Measurements from ENCODE around the gene AP4E1. TPM values are rescaled to one million over a fixed set of nuclear protein-coding genes. Genes with fewer than 3 reads are reported as not detected.
"Not testable (repeated sequence)": the region's sequence is repeated elsewhere in the genome, so short reads cannot be mapped to it uniquely, and the experiment has no call there.

AP4E1 gene
- total and polyA plus RNA-seq, 4 donors = 2.3 to 12.6 (median 7.3) TPM

- 26 to 30% methylated on average over 6 of the region's 6 CpGs for WGBS, 2 donors
- no peak overlapping the region for H3K4me3 ChIP-seq (ENCODE audit: low read length in 2 of 2)
- no peaks in the 10 kb centered on the region for H3K4me1 ChIP-seq (ENCODE audit: control insufficient read depth in 1 of 2, insufficient read depth in 2 of 2, low read length in 2 of 2)
- H3K27ac ChIP-seq (ENCODE audit: low read depth in 1 of 2, low read length in 2 of 2) = peak overlapping the region in 1 of 2 donors; percentile 82
- intact Hi-C loops (cut with DNase I) = no loop called here
- peak; percentile 71 to 73 for DNase-seq
- ATAC-seq (ENCODE audit: low FRiP score) = peak; percentile 67
- H3K36me3 ChIP-seq (ENCODE audit: control insufficient read depth in 1 of 2, insufficient read depth in 2 of 2, low read length in 1 of 2) = no peaks in the 10 kb centered on the region
- H3K9me3 ChIP-seq (ENCODE audit: control insufficient read depth, low read length) = no peaks in the 10 kb centered on the region
- H3K27me3 ChIP-seq (ENCODE audit: control insufficient read depth in 1 of 2, insufficient read depth in 2 of 2, low read length in 1 of 2) = no peaks in the 10 kb centered on the region
Observed at GRCh38 chr15:51030649-51031316, 122.3 kb downstream of the AP4E1 start.

DNA sequence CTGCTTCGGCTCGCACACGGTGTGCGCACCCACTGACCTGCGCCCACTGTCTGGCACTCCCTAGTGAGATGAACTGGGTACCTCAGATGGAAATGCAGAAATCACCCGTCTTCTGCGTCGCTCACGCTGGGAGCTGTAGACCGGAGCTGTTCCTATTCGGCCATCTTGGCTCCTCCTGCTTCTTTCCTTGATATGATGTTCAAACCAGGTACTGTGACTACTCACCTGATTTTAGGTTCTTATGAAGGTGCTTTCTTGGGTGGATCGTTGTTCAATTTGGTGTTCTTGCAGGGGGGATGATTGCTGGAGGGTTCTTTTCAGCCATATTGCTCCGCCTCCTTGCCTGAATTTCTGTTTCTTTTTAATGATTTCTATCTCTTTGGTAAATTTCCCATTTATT lies 129.0 kb downstream of the AP4E1 start:
- 95 to 96% methylated on average over 12 to 13 of the region's 13 CpGs for WGBS, 2 donors
- H3K4me3 ChIP-seq (ENCODE audit: low read length in 2 of 2); ATAC-seq (ENCODE audit: low FRiP score); H3K9me3 ChIP-seq (ENCODE audit: control insufficient read depth, low read length); DNase-seq; H3K27ac ChIP-seq (ENCODE audit: low read depth in 1 of 2, low read length in 2 of 2); H3K36me3 ChIP-seq (ENCODE audit: control insufficient read depth in 1 of 2, insufficient read depth in 2 of 2, low read length in 1 of 2); intact Hi-C loops (cut with DNase I); H3K4me1 ChIP-seq (ENCODE audit: control insufficient read depth in 1 of 2, insufficient read depth in 2 of 2, low read length in 2 of 2); H3K27me3 ChIP-seq (ENCODE audit: control insufficient read depth in 1 of 2, insufficient read depth in 2 of 2, low read length in 1 of 2): not testable (repeated sequence)

DNA sequence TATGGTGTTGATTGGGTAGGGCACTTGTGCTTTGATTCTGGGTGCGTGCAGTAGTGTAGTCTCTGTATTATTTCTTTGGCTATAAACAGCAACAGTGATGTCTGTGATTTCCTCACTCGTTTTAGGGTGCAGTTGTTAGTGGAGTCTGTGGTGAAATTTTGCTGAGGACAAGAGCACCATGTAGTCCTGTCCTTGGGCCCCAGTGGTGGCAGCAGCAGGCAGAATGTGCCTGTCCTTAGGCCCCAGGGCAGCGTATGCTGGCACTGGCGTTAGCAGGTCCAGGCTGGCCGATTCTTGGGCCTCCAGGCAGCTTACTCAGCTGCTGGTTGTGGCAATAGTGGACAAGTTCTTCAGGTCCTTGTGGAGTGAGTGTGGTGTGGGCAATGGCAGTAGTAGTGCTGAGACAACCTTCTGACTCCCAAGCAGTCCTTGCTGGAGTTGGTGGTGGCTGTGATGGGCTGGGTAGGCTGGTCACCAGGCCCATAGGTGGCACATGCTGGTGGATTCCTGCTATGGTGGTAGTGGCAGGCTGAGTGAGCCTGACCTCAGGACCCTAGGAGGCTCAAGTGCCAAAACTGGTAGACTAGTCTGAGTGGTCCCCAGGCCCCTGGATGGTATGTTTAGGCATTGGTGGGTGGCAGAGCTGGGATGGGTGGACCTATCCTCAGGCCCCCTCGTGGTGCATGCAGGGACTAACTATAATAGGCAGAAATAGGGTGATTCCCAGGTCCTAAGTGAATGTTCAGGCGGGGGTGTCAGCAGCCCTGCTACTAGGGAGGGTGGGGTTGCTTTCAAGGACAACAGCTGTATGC lies 129.9 kb downstream of the AP4E1 start:
- H3K36me3 ChIP-seq (ENCODE audit: control insufficient read depth in 1 of 2, insufficient read depth in 2 of 2, low read length in 1 of 2) = no peaks in the 10 kb centered on the region
- WGBS, 2 donors = 88 to 89% methylated on average over 7 of the region's 7 CpGs
- DNase-seq = no peak
- no peaks in the 10 kb centered on the region for H3K9me3 ChIP-seq (ENCODE audit: control insufficient read depth, low read length)
- H3K4me3 ChIP-seq (ENCODE audit: low read length in 2 of 2) = no peak overlapping the region
- no peaks in the 10 kb centered on the region for H3K27me3 ChIP-seq (ENCODE audit: control insufficient read depth in 1 of 2, insufficient read depth in 2 of 2, low read length in 1 of 2)
- no peak overlapping the region for H3K27ac ChIP-seq (ENCODE audit: low read depth in 1 of 2, low read length in 2 of 2)
- intact Hi-C loops (cut with DNase I) = no loop called here
- H3K4me1 ChIP-seq (ENCODE audit: control insufficient read depth in 1 of 2, insufficient read depth in 2 of 2, low read length in 2 of 2) = no peaks in the 10 kb centered on the region
- ATAC-seq (ENCODE audit: low FRiP score) = no peak

DNA sequence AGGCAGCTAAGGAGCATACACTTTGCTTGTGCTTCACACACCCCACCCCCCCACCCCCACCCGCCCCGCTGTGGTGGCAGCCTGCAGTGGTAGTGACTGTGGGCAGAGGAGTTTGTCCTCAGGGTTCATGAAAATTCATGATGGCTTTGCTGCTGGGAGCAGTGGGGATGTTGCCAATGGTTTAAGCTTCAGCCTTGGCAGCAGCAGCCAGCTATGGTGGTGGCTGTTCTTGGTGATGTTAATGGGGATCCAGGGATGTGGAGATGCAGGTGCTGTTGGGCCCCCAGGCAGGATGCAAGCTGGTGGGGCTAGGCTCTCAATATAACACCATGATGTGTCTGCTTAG lies 130.5 kb downstream of the AP4E1 start:
- Histone ChIP-seq H3K27ac (ENCODE audit: low read depth in 1 of 2, low read length in 2 of 2) (no peak overlapping the region), H3K36me3 (ENCODE audit: control insufficient read depth in 1 of 2, insufficient read depth in 2 of 2, low read length in 1 of 2) (no peaks in the 10 kb centered on the region), H3K27me3 (ENCODE audit: control insufficient read depth in 1 of 2, insufficient read depth in 2 of 2, low read length in 1 of 2) (no peaks in the 10 kb centered on the region), H3K4me1 (ENCODE audit: control insufficient read depth in 1 of 2, insufficient read depth in 2 of 2, low read length in 2 of 2) (no peaks in the 10 kb centered on the region), H3K9me3 (ENCODE audit: control insufficient read depth, low read length) (no peaks in the 10 kb centered on the region), H3K4me3 (ENCODE audit: low read length in 2 of 2) (no peak overlapping the region)
- WGBS, 2 donors = 94 to 96% methylated on average over 2 of the region's 2 CpGs
- ATAC-seq (ENCODE audit: low FRiP score) = no peak
- intact Hi-C loops (cut with DNase I) = no loop called here
- no peak for DNase-seq

DNA sequence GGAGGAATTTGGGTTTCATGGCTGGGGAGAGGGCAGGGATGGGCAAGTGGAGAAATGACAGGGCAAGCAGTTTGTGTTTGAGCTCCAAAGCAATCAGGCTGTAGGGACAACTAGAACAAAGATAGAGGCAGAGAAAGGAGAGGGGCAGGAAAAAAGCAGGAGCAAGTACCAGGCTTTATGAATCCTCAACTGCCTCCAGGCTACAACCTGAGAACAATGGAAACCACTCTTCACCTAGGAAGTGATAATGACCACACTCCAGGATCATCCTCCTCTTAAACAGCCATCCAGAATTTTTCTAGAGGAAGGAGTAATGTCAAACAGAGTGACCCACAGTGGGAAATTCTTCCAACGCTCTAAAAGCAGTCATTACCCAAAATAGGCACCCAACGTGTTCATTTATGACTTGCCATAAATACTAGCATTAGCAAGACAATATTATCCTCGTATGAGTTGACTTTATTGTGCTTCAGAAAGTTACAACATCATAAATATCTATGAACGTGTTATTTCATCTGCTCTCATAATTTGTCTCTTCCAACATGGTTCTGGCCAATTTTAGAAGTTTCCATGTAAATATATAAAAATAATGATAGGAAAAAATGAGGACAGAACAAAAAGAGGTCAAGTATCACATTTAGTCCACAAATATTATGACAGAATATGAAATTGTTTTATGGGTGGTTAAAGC lies 135.7 kb downstream of the AP4E1 start:
- Histone ChIP-seq H3K4me3 (ENCODE audit: low read length in 2 of 2) (no peak overlapping the region), H3K27me3 (ENCODE audit: control insufficient read depth in 1 of 2, insufficient read depth in 2 of 2, low read length in 1 of 2) (no peaks in the 10 kb centered on the region), H3K9me3 (ENCODE audit: control insufficient read depth, low read length) (no peaks in the 10 kb centered on the region), H3K36me3 (ENCODE audit: control insufficient read depth in 1 of 2, insufficient read depth in 2 of 2, low read length in 1 of 2) (no peaks in the 10 kb centered on the region), H3K27ac (ENCODE audit: low read depth in 1 of 2, low read length in 2 of 2) (no peak overlapping the region), H3K4me1 (ENCODE audit: control insufficient read depth in 1 of 2, insufficient read depth in 2 of 2, low read length in 2 of 2) (no peaks in the 10 kb centered on the region)
- 36 to 44% methylated on average over 4 of the region's 4 CpGs for WGBS, 2 donors
- no peak for DNase-seq
- no peak for ATAC-seq (ENCODE audit: low FRiP score)
- intact Hi-C loops (cut with DNase I) = no loop called here

- Histone ChIP-seq H3K36me3 (ENCODE audit: control insufficient read depth in 1 of 2, insufficient read depth in 2 of 2, low read length in 1 of 2) (no peaks in the 10 kb centered on the region), H3K4me1 (ENCODE audit: control insufficient read depth in 1 of 2, insufficient read depth in 2 of 2, low read length in 2 of 2) (no peaks in the 10 kb centered on the region), H3K27ac (ENCODE audit: low read depth in 1 of 2, low read length in 2 of 2) (no peak overlapping the region), H3K9me3 (ENCODE audit: control insufficient read depth, low read length) (no peaks in the 10 kb centered on the region), H3K4me3 (ENCODE audit: low read length in 2 of 2) (no peak overlapping the region), H3K27me3 (ENCODE audit: control insufficient read depth in 1 of 2, insufficient read depth in 2 of 2, low read length in 1 of 2) (no peaks in the 10 kb centered on the region)
- DNase-seq (no peak), ATAC-seq (ENCODE audit: low FRiP score) (no peak)
- 91 to 97% methylated on average over 2 of the region's 2 CpGs for WGBS, 2 donors
- intact Hi-C loops (cut with DNase I) = no loop called here
Observed at GRCh38 chr15:51046016-51046415, 137.5 kb downstream of the AP4E1 start.

DNA sequence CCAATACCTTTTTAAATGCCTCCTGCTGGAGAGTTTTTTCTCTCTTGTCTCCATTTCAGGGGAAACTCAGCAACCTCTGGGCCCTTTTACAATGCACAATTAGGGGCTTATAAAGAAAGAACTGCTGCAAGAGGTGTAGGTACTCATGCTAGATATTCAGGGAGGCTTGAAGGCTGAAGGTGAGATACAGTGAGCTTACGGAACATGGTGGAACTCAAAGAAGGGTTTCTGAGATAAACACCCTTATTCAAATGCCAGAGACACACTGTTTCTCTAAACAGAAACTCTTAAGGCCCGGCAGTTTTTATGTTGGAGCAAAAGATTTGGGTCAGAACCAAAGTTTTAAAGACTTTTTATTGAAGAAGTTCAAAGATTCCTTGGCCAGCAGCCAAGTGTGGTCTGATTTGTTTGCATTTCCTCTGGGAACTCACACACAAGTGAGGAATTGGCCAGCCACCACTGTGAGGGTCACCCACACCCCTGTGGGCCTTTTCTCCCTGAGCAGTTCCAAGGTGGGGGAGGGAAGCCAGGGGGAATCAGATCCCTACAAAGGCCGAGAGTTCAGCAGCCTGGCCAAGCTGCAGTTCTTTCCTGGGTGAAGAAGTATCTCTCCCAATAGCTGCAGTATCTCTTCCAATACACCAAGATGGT lies 138.4 kb downstream of the AP4E1 start:
- Histone ChIP-seq H3K27me3 (ENCODE audit: control insufficient read depth in 1 of 2, insufficient read depth in 2 of 2, low read length in 1 of 2) (no peaks in the 10 kb centered on the region), H3K27ac (ENCODE audit: low read depth in 1 of 2, low read length in 2 of 2) (no peak overlapping the region), H3K9me3 (ENCODE audit: control insufficient read depth, low read length) (no peaks in the 10 kb centered on the region), H3K4me1 (ENCODE audit: control insufficient read depth in 1 of 2, insufficient read depth in 2 of 2, low read length in 2 of 2) (peaks cover 0 to 2% of the 10 kb centered on the region in 2 donors), H3K4me3 (ENCODE audit: low read length in 2 of 2) (no peak overlapping the region), H3K36me3 (ENCODE audit: control insufficient read depth in 1 of 2, insufficient read depth in 2 of 2, low read length in 1 of 2) (no peaks in the 10 kb centered on the region)
- DNase-seq (no peak), ATAC-seq (ENCODE audit: low FRiP score) (peak; percentile 67)
- WGBS, 2 donors = 32 to 34% methylated on average over 3 of the region's 3 CpGs
- intact Hi-C loops (cut with DNase I) = no loop called here

DNA sequence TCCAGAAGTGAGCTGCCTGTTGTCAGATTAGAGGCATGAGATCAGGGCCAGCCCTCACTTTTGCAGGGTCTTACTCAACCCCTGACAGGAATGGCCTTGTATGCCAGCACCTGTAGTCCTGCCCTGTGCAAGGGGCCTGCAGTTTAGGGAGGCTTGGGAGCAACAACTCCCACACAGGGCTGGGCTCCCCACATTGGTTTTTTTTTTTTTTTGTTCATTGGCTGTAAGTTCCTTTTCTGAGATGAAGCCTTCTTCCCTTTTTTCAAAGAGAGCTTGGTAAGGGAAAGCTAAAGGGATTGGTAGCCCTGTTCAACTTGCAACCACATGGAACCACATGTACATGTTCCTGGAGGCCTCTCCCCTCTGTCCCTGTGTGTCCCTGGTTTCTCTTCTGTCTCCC lies 139.8 kb downstream of the AP4E1 start:
- Histone ChIP-seq H3K4me1 (ENCODE audit: control insufficient read depth in 1 of 2, insufficient read depth in 2 of 2, low read length in 2 of 2) (peaks cover 0 to 7% of the 10 kb centered on the region in 2 donors), H3K36me3 (ENCODE audit: control insufficient read depth in 1 of 2, insufficient read depth in 2 of 2, low read length in 1 of 2) (no peaks in the 10 kb centered on the region), H3K9me3 (ENCODE audit: control insufficient read depth, low read length) (no peaks in the 10 kb centered on the region), H3K27ac (ENCODE audit: low read depth in 1 of 2, low read length in 2 of 2) (no peak overlapping the region), H3K27me3 (ENCODE audit: control insufficient read depth in 1 of 2, insufficient read depth in 2 of 2, low read length in 1 of 2) (no peaks in the 10 kb centered on the region), H3K4me3 (ENCODE audit: low read length in 2 of 2) (no peak overlapping the region)
- DNase-seq (no peak), ATAC-seq (ENCODE audit: low FRiP score) (no peak)
- intact Hi-C loops (cut with DNase I) = no loop called here

All from aorta (tissue), 5 donors.